Stimulated activated CD8-positive, alpha-beta memory T cell treated with anti-CD3 and anti-CD28 coated beads, Interleukin-12 subunit alpha, Interleukin-12 subunit beta, amount 100 ng/mL, for 24 hours (primary cell): ENCODE results near the gene IRX4.

Experiments used
- DNase-seq: peaks from one replicate; pipeline ENCODE4 v3.0.0-alpha.2; 2020; ENCODE audit errors: extremely low read depth

Gene IRX4

DNA sequence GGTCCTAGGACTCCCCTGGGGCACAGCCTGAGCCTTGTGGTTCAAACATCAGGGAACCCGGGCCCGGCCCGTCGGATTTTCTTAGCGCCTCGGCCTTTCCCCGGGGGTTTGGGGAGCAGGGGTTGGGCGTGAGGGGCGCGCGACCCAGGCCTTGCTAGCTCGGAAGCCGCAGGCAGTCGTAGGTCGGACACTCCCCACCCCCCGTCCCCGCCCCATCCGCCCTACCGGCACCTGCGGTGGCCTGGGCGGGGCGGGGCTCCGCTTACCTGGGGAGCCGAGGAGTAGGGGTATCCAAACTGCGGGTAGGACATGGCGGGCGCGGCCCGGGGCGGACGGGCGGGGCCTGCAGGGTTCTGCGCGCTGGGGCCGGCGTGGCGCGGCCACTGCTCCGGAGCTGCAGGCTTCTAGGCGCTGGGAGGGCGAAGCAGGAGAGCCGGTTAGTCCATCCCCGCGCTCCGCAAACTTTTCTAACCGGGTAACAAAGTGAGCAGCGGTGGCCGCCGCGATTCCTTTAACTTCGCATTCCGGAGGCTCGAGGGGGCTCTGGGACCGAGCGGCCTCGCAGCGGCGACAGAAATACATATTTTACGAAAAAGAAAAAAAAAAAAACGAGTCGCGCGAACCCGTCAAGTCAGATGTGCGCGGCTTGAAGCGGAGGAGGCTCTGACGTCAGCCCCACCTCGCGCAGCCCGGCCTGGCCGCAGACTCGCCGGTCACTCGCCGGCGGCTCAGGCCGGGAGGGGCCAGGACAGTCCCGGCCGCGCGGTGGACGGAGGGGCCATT lies at the start of gene IRX4:
Gene IRX4, minus strand, starts transcription at position 589 of the 783 bp plus-strand sequence. Its CDS starts 278 bp downstream, at position 311.
- no peak for DNase-seq

DNA sequence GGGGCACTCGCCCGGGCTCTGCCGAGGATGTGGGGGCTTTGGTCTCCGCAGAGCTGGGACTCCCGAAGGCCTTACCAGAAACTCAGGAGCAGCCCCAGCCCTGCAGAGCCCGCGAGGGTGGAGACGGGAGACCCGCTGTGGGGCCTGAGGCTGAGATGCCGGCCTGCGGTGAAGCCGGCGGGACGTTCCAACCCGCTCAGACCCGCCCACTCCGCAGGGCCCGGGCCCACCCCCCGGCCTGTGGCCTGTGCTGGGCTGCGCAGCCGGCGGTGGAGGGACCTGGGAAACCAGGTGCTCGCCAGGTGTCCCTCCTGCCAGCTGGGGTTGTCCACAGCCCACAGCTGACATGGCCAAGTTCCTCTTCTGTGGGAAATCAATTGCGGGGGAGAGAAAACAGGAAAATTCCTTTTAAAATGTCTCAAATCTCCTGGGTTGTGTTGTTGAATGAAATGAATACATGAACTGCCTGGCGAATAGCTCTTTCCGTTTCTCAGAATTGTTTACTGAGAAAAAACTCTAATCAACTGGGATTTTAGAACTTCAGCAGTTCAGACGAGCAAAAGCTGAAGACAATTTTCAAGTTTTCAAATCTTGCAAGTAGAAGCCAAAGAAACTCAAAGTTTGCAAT lies 49.0 kb upstream of the IRX4 start:
- no peak for DNase-seq

DNA sequence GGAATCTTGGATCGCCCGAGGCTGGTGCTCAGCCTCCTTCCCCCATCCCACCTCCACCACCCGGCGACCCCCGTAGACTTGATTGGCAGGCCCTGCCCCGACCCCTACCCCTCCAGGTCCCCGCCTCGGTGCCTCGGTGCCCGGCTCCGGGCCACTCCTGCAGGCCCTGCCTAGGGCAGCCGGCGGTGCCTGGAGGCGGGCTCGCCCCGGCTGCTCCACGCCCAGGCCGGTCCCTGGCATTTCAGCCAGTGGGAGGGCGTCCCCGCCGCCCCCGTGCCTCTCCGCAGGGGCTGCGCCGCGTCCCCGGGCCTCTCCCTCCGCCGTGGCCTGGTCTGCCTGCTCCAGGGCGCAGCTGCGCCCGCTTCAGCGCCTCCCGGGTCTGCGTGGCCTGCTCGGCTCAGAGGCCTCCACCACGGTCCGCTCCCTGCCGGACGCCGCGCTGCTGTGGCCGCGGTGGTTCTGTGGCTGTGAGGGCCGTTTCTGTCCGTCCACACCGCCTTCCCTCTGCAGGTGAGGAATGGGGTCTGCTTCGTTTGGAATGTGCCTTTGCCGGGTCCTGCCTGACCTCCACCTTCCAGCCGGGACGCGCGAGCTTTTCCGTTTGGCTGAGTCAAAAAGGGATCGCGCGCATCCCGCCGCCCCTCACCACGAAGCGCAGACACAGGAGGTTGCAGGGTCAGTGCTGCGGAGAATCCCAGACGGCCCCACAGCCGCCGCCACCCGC lies 48.3 kb upstream of the IRX4 start:
- no peak for DNase-seq

DNA sequence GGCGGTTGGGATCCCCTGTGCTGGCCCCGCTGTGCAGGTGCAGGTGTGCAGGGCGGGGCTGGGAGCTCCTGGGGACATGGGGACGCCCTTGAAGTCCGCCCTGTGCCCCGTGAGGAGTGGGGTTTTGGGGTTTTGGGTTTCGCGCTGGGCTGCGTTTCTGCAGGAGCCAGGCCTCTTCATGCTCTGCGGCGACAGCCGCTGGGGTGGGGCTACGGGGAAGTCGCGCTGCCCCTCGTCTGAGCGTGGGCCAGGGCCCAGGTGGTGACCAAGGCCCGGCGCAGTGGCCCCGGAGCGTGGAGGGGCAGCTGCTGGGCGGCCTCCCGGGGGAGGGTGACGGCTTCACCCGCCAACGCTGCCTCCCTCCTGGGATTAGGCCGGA lies 47.8 kb upstream of the IRX4 start:
- no peak for DNase-seq

DNA sequence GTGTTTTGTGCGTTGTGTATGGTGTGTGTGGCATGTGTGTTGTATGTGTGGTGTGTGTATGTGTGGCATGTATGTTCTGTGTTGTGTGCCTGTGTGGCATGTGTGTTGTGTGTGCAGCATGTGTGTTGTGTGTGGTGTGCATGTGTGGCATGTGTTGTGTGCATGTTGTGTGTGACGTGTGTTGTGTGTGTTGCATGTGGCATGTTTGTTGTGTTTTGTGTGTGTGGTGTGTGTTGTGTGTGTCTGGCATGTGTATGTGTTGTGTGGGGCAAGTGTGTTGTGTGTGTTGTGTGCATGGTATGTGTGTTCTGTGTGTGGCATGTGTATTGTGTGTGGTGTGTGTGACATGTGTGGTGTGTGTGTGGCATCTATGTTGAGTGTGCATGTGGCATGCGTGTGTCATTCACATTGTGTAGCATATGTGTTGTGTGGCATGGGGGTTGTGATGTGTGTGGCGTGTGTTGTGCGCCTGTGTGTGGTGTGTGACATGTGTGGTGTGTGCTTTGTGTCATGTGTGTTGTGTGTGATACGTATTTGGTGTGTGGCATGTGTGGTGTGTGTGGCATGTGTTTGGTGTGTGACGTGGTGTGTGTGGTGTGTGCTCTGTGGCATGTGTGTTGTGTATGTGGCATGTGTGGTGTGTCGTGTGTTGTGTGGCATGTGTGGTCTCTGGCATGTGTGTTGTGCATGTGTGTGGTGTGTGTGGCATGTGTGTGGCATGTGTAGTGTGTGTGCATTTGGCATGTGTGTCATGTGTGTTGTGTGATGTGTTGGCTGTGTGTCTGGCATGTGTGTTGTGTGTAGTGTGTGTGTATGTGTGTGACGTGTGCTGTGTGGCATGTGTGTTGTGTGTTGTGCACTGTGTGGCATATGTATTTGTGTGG lies 46.6 kb upstream of the IRX4 start:
- no peak for DNase-seq

DNA sequence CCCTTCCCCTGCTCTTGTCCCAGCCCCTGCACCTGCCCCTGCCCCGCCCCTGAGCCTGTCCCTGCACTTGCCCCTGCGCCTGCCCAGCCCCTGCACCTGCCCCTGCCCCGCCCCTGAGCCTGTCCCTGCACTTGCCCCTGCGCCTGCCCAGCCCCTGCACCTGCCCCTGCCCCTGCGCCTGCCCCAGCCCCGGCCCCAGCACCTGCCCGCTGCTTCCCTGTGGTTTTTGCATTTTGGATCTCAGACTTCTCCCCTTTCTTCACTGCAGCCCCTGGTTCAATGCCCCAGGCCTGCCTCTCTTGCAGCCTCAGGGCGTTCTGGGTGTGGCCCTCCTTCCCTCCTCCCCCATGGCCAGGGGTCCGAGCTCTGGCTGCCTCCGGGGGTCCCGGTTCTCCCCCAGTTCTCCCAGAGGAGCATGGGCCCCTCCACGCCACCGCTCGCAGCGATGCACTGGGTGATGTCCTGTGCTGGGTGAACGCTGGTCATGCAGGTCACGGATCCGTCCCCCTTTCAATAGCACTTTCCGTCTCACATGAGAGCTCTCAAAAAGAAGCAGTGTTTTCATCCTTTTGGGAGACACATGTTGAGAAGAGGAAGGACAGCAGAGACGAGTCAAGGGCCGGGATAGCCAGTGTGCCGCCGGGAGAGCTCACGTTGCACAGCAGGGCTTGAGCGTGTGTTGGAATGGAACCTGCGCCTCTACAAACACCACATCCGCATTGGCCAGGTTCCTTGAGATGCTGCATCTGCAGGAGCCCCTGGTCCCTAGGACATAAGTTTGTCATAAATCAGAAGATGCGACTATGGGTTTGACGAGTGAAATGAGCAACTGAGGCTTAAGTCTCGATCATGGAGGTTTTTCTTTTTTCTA lies 44.0 kb upstream of the IRX4 start:
- DNase-seq, result no peak

DNA sequence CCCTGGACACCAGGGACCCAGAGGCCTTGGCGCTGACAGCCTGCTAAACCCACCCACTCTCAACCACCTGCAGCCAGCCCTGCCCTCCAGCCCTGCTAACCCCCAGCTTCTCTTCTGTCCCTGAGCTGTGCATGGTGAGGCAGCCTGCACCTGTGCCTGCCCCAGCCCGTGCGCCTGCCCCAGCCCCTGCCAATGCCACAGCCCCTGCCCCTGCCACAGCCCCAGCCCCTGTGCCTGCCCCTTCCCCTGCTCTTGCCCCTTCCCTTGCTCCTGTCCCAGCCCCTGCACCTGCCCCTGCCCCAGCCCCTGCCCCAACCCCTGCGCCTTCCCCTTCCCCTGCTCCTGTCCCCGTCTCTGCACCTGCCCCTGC lies 43.3 kb upstream of the IRX4 start:
- no peak for DNase-seq

DNA sequence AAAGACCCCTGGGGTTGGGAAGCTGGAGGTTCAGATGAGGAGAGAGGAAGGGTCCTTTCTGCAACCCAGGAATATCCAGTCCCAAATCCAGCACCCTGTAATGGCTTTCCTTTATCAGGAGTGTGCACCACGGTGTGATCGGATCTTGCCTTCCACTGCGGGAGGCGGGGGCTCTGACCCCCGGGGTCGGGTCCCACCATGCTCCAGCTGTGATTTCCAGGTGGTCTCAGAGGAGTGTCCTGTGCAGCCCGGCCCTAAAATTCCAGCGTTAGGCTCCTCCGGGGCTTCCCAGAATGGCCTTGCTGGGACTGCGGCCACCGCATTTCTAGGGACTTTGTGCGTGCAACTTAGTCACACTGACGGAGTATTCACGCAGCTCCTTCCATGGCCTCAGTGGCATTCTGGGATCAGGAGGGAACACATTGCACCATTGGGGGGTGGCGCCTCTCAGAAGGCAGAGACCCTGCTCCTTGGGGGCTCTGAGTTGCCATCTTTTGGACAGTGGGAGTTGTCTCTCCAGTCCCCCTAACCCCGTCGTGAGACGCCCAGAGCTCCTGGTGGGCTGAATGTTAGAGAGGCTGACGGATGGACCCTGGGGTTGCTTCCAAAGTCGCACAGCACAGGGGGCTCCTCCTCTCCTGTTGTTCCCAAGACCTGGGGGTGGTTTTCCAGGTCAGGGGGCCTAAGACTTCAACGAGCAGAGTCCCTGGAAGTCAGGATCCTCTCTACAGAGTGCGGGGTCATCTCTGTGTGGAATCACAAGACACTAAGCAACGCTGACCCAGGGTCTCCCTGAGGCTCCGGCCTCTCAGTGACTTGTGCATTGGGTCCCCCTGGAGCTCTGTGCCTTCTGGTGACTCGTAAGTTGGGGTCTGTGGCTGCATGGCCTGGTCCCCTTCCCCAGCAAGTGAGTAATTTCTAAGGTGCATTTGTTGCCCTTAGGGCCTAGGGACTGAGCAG lies 42.7 kb upstream of the IRX4 start:
- DNase-seq, result no peak

DNA sequence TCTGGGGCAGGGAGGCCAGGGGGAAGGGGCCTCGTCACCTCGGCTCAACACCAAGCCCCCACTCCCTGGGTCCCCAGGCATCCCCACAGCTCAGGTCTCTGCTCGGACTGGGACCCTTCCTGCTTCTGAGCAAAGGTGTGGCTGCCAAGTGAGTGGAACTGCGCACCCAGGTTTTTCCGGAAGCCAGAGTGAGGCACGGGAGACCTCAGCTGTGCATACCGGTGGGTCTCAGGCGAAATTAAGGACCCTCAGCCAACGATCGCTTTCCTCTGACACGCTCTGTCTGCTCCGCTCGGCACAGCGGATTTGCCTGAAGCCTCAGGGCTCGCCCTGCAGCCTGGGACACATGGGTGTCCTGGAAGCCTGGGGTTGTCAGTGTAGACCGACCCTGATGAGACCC lies 41.0 kb upstream of the IRX4 start:
- DNase-seq, result no peak

DNA sequence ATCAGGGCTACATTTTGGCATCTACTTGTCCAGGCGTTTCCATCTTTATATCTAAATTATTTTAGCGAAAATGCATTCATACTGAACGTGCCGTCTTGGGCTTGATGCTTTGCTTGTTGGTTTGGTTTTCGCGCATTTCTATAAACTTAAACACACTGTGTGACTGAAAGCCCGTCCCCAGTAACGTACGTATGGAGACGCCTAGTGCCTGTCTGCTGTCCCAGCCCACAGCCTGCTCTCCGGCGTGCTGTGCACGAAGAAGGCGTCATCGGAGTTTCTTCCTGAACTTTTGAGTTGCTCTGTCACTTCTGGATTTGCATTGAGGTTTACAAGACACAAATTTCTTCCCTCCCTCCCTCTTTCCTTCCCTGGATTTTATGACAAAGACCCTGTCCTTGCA lies 40.6 kb upstream of the IRX4 start:
- no peak for DNase-seq

DNA sequence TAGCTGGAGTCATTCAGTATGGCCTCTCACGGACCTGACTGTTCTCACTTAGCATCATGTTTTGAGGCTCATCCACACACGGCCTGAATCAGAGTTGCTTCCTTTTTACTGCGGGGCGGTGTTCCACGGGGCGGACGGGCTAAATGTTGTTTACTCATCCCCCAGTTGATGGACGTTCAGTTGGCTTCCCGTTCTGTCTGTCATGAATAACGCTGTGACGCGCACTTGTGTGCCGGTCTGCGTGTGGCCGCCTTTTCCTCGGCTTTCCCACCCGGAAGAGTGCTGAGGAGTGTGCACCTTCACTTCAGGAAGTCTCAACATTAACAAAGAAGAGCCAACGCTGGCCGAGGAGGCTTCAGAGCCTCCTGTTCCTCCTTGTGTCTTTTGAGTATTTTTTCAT lies 39.0 kb upstream of the IRX4 start:
- DNase-seq, result no peak

DNA sequence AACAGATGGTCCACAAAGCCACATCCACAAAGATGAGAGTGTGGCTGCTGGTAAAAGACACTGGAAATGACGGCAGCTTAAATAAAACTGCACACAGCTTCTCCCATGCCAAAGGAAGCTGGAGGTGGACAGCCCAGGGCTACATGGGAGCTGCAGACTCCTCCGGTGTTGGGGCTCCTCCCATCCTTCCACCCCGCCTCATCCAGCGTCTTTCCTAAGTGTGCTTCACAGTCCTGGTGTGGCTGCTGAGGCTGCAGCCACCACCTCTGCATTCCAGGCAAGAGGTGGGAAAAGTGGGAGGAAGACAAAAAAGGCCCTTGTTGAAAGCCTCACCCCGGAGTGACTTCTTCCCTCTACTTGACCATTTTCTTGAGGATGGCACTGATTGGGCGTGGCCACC lies 37.0 kb upstream of the IRX4 start:
- DNase-seq, result no peak

DNA sequence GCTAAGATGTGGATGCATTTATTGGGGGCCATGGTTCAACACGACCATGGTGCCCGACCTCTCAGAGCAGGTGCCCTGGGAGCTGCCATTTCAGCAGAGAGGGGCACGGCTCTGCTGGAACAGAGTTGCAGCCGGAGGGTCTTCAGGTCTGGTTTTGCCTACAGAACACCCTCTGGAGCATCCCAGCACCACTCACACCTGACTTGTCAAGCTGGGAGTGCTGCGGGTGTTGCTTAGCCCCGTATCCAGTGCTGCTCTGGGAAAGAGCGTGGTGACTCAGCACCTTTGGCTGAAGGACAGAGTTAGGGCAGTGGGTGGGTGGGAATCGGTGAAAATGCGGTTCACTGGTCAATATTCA lies 36.5 kb upstream of the IRX4 start:
- no peak for DNase-seq

DNA sequence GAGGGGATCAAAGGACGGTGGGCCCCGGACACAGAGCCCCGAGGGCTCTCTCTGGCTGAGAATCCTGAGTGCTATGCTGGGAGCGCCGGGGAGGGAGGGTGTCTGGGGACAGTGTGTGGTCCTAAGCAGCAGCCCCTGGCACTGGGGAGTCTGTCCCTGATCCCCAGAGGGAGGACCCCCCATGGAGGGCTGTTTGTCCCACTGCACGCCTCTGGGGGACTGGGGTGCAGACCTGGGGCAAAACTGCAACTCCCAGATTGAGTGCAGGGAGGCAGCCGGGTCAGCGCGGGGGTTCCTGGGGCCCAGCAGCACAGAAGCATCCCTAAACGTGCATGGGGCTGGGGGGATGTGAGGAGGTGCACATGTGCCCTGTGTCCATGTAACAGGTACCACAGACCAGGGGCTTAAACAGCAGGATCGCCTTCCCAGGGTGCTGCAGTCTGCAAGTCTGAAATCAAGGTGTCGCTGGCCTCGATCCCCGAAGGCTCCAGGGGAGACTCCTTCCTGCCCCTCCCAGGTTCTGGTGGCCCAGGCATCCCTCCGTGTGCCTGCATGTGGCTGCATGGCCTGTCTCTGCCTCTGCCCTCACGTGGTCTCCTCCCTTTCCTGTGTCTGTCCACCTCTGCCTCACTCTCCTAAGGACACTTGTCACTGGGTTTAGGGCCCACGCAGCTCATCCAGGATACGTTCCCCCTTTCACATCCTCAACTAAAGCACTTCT lies 35.9 kb upstream of the IRX4 start:
- no peak for DNase-seq

DNA sequence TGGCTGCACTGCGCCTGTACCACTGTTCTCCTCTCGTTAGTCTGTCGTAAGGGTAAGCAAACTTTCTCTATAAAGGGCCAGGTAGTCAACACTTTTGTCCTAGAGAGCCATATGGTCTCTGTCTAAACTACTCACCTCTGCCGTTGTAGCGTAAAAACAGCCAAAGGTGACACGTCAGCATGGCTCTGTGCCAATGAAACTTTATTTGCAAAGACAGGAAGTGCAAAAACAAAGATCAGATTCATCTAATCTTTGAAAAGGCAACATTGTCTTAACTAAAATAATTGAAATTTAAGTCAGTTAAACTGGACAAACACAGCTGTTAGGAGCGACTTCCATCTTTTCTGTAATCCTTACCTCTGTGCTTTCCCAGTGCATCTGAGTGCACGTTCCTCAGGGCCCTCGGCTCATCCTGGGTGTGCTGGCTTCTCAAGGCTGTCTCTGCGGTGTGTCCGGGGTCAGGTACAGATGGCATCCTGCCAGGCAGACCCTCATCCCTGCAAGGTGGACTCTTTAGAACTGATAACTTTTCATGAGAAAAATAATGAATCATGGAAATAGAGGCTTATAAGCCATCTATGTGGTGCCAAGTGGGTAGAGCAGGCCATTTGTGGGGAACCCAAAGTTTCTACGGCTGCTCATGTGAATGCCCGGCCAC lies 35.2 kb upstream of the IRX4 start:
- DNase-seq, result no peak

DNA sequence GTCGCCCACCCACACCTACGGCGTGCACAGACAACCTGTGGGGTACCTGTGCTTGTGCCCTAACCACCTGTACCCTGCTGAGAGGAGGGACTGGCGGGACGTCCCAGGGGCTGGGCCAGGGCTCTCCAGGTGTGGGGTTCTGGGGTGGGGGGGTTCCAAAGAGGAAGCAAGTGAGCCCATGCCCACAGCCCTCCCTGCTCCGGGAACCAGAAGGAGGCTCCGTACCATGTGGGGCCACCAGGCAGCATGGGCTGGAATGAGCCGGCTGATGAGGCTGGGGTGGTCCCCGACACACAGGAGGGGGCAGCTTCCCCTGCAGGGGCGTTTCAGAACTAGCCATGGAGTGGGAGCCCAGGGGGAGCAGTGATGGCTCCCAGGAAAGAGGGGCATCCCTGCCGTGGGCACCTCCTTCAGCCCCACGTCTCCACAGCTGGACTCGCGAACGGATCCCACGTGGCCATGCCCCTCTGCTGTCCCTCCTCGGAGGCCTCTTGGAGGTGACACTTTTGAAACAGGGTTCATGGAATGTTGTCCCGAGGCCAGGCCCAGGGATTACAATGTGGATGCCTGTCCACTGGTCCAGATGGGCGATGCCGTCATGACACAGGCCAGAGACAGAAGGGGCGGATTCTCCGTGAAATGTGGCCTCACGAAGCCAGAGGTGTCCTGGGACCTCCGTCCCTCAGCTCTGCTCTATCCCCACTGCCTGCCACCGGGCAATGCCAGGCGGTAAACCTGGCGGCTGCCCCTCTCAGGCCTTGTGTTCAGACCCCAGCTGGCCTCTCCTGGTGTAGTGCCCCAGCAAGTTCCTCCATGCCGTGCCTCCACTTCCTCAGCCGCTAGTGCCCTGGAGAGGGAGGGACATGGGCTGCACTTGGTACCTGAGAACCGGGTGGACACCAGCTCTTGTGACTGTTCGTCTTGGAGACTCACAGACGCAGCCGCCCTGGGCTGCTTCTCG lies 33.6 kb upstream of the IRX4 start:
- DNase-seq, result no peak

DNA sequence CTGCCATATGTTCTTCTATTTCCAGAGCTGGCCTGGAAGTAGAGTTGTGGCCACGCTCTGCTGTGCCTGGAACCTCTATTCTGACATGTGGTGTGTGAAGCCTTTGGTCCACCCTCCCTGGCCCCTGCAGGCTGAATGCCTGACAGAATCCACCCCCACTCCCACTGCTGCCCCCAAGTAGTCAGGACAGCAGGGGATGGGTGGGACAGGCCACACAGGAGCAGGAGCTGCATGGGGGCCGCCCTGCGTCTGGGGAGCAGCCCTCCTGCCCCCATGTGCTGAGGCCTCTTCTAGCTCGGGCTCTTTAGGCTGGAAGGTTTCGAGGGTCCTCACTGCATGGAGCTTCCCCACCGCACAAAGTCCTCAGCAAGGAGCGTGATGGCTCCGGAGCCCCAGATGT lies 32.6 kb upstream of the IRX4 start:
- no peak for DNase-seq

DNA sequence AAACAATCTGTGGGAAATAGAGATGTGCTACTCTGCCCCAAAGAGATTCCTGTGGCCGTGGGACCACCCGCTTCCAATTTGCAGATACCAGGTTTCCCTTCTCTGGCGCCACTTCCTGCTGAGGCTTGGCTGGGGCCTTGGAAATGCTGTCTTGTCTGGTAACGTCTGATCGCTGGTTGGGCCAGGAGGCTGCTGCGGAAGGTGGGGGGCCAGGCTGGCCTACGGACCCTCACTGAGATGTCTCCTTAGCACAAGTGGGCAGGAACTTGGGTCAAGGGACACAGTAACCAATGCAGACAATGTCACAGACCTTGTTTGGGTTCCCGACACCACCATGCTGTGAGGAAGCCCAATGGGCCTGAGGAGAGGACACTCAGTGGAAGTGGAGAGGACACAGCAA lies 31.7 kb upstream of the IRX4 start:
- no peak for DNase-seq
